H1 (cell line): ENCODE measurements around the gene DDB1.

Experiments
- CBX5 ChIP-seq: fragments of 300-800, 300-1000 bp; sonication (generic); IDR thresholded peaks from 2 replicates; pipeline ENCODE4 v1.7.1; 2016; ENCODE audit warnings: antibody characterized with exemption, low read length, low read depth
- CHD2 ChIP-seq: IDR thresholded peaks from 2 replicates; pipeline ENCODE4 v1.6.1; 2012; ENCODE audit warnings: low read length, improper control_type of control experiment
- CTCF ChIP-seq, 3 experiments: IDR thresholded peaks; 1 replicate in 2 of 3; 2 replicates in 1 of 3; pipeline versions ENCODE4 v1.5.1 to v1.6.1; 2011; ENCODE audit warnings: low read length in 3 of 3, mild to moderate bottlenecking in 3 of 3, inconsistent platforms in 2 of 3, low read depth in 1 of 3, moderate library complexity in 1 of 3; ENCODE audit not compliant: insufficient read depth in 1 of 3; ENCODE audit errors: control extremely low read depth in 1 of 3
- EGR1 ChIP-seq: IDR thresholded peaks from 2 replicates; pipeline ENCODE4 v1.6.1; 2011; ENCODE audit warnings: low read depth, low read length, borderline replicate concordance
- EP300 ChIP-seq, 2 experiments: IDR thresholded peaks; 1 replicate in 1 of 2; 2 replicates in 1 of 2; pipeline ENCODE4 v1.6.1; 2011 to 2012; ENCODE audit warnings: low read depth in 2 of 2, low read length in 2 of 2, mild to moderate bottlenecking in 2 of 2, borderline replicate concordance in 1 of 2, inconsistent platforms in 1 of 2, moderate library complexity in 1 of 2
- JUN ChIP-seq: IDR thresholded peaks from 2 replicates; pipeline ENCODE4 v1.6.1; 2011; ENCODE audit warnings: low read depth, mild to moderate bottlenecking, improper control_type of control experiment, low read length
- KDM4A ChIP-seq: IDR thresholded peaks from one replicate; pipeline ENCODE4 v1.7.1; 2012; ENCODE audit warnings: low read depth, mild to moderate bottlenecking, moderate library complexity, low read length, inconsistent platforms; ENCODE audit not compliant: severe bottlenecking
- POLR2A ChIP-seq, 2 experiments: IDR thresholded peaks; 1 replicate in 1 of 2; 2 replicates in 1 of 2; pipeline ENCODE4 v1.6.1; 2011; ENCODE audit warnings: low read depth in 2 of 2, low read length in 2 of 2, mild to moderate bottlenecking in 2 of 2; ENCODE audit errors: control extremely low read depth in 1 of 2
- RFX5 ChIP-seq: IDR thresholded peaks from 2 replicates; pipeline ENCODE4 v1.6.1; 2011; ENCODE audit warnings: low read depth, low read length, improper control_type of control experiment, borderline replicate concordance
- RNF2 ChIP-seq: fragments of 200-900, 300-1000 bp; sonication (generic); IDR thresholded peaks from 2 replicates; pipeline ENCODE4 v1.7.1; 2016; ENCODE audit warnings: borderline replicate concordance, low read depth, mild to moderate bottlenecking, antibody characterized with exemption, low read length; ENCODE audit not compliant: poor library complexity, severe bottlenecking; ENCODE audit errors: missing control alignments
- SIX5 ChIP-seq: IDR thresholded peaks from 2 replicates; pipeline ENCODE4 v1.6.1; 2011; ENCODE audit warnings: mild to moderate bottlenecking, low read depth, low read length
- SP2 ChIP-seq: IDR thresholded peaks from 2 replicates; pipeline ENCODE4 v1.6.1; 2012; ENCODE audit warnings: mild to moderate bottlenecking, low read length, inconsistent platforms
- TAF1 ChIP-seq: IDR thresholded peaks from 2 replicates; pipeline ENCODE4 v1.6.1; 2011; ENCODE audit warnings: mild to moderate bottlenecking, low read depth, low read length
- TF ChIP-seq, protein P1 (sequence below): IDR thresholded peaks from 2 replicates; pipeline ENCODE4 v1.6.1; 2012; ENCODE audit warnings: inconsistent platforms

- no peak for TF ChIP-seq EP300 (IDR thresholded peaks at IDR 0.05; ENCODE audit: borderline replicate concordance in 1 of 2, low read depth in 2 of 2, low read length in 2 of 2)
- no peak for TF ChIP-seq EGR1
- no peak for TF ChIP-seq CTCF (IDR thresholded peaks at IDR 0.05; ENCODE audit: control extremely low read depth in 1 of 3, insufficient read depth in 1 of 3, low read depth in 1 of 3, low read length in 3 of 3)
- no peak for TF ChIP-seq CHD2
- no peak for TF ChIP-seq RNF2
- no peak for TF ChIP-seq JUN
- TF ChIP-seq, protein P1, sequence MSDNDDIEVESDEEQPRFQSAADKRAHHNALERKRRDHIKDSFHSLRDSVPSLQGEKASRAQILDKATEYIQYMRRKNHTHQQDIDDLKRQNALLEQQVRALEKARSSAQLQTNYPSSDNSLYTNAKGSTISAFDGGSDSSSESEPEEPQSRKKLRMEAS, result no peak
- TF ChIP-seq RFX5, result no peak
- no peak for TF ChIP-seq SP2
- TF ChIP-seq POLR2A (IDR thresholded peaks at IDR 0.05; ENCODE audit: control extremely low read depth in 1 of 2, low read depth in 2 of 2, low read length in 2 of 2), result no peak
- no peak for TF ChIP-seq TAF1
- no peak for TF ChIP-seq KDM4A
- TF ChIP-seq SIX5, result no peak
- no peak for TF ChIP-seq CBX5
Measured at GRCh38 chr11:61270354-61271076, 62.4 kb downstream of the DDB1 start.
